Omental fat pad (tissue), 4 donors: ENCODE measurements around the gene ASF1B. TPM values are rescaled to one million over a fixed set of nuclear protein-coding genes. Genes with fewer than 3 reads are reported as not detected.

Experiments used
- ATAC-seq: fragments of 150-250 bp; one replicate; pipeline ENCODE4 v1.9.1; 2016; ENCODE audit warnings: mild to moderate bottlenecking, moderate library complexity; ENCODE audit not compliant: low FRiP score
- DNase-seq: peaks from one replicate; pipeline ENCODE4 v3.0.0-alpha.2; 2019; ENCODE audit warnings: low spot score
- CTCF ChIP-seq, 3 donors: fragments of 450-650 bp; IDR thresholded peaks; one replicate each; pipeline ENCODE4 v1.5.1; 2016 to 2017; ENCODE audit warnings: antibody characterized with exemption in 3 of 3, mild to moderate bottlenecking in 3 of 3, moderate library complexity in 2 of 3
- total RNA-seq, 4 donors: library from RNA; depleted of rRNA; stranded (reverse); fragments of >200 nt; gene quantifications; one replicate each; pipeline ENCODE4 v1.1.0, GENCODE V29; 2016

ASF1B gene
- total RNA-seq, 4 donors from 2014 or later, result 0.37 to 2.5 (median 0.95) TPM; not detected in 1

GRCh38 chr19:14135985-14136508 lies 342 bp downstream of the ASF1B start:
- ATAC-seq, result no peak
- DNase-seq, result no peak
- no peak for TF ChIP-seq CTCF (IDR thresholded peaks at IDR 0.05)

GRCh38 chr19:14135355-14135754 lies 1.0 kb downstream of the ASF1B start:
- ATAC-seq, result no peak
- no peak for DNase-seq
- no peak for TF ChIP-seq CTCF (IDR thresholded peaks at IDR 0.05)

- no peak for TF ChIP-seq CTCF (IDR thresholded peaks at IDR 0.05)
- ATAC-seq (peak; percentile 60), DNase-seq (no peak)
These were observed 8.4 kb downstream of the ASF1B start for GRCh38 chr19:14127929-14128509.

GRCh38 chr19:14127176-14127575 lies 9.2 kb downstream of the ASF1B start:
- peak; percentile 37 for ATAC-seq
- TF ChIP-seq CTCF (IDR thresholded peaks at IDR 0.05), result no peak
- no peak for DNase-seq

GRCh38 chr19:14122924-14123323 lies 13.5 kb downstream of the ASF1B start:
- DNase-seq (no peak), ATAC-seq (no peak)
- TF ChIP-seq CTCF (IDR thresholded peaks at IDR 0.05), result no peak

- no peak for TF ChIP-seq CTCF (IDR thresholded peaks at IDR 0.05)
- DNase-seq (no peak), ATAC-seq (no peak)
These were observed 15.9 kb downstream of the ASF1B start for GRCh38 chr19:14120497-14120780.

GRCh38 chr19:14119644-14120496 lies 16.5 kb downstream of the ASF1B start:
- no peak for ATAC-seq
- TF ChIP-seq CTCF (IDR thresholded peaks at IDR 0.05), result no peak

More at GRCh38 chr19:14119644-14120496, 16.5 kb downstream of the ASF1B start:
- DNase-seq, result no peak
